GM19395 (cell line): Measurements from ENCODE around the gene NCOR1.
A peak's percentile ranks its signal among the peaks of the same experiment; 100 is the strongest.
"Not testable (repeated sequence)": the region's sequence is repeated elsewhere in the genome, so short reads cannot be mapped to it uniquely, and the experiment has no call there.

Experiments
- ATAC-seq: cut with Tn5 transposase; IDR thresholded peaks from one replicate; pipeline ENCODE4 v1.9.1; 2021; ENCODE audit warnings: mild to moderate bottlenecking, moderate library complexity; ENCODE audit not compliant: unreplicated experiment

NCOR1 gene

DNA sequence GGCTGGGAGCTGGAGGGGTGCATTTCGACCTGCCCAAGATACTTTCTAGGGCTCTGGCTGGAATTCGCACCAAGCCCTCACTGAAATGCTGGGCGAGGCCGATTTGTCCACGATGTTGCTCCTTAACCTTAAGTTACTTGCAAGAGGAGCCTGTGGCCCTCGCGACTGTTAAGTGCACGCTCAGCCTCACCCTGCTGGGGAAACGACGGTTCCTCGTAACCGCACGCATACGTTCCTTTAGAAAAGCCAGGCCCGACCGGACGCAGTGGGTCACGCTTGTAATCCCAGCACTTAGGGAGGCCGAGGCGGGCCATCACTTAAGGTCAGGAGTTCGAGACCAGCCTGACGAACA lies 607 bp upstream of the NCOR1 start:
- peak; percentile 5 for ATAC-seq

DNA sequence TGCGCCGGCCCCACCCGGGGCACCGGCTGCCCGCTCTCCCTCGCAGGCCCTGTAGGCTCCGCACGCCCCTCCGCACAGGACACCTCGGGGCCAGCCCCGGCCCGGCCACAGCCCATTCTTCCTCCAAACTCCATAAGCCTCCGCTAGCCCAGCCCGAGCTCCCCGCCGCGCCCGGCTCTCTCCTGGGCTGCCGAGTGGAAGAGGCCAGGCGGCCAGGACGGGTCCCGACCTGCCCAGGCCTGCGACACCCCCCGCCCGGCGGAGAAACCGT lies 397 bp downstream of the NCOR1 start:
- peak; percentile 37 for ATAC-seq

DNA sequence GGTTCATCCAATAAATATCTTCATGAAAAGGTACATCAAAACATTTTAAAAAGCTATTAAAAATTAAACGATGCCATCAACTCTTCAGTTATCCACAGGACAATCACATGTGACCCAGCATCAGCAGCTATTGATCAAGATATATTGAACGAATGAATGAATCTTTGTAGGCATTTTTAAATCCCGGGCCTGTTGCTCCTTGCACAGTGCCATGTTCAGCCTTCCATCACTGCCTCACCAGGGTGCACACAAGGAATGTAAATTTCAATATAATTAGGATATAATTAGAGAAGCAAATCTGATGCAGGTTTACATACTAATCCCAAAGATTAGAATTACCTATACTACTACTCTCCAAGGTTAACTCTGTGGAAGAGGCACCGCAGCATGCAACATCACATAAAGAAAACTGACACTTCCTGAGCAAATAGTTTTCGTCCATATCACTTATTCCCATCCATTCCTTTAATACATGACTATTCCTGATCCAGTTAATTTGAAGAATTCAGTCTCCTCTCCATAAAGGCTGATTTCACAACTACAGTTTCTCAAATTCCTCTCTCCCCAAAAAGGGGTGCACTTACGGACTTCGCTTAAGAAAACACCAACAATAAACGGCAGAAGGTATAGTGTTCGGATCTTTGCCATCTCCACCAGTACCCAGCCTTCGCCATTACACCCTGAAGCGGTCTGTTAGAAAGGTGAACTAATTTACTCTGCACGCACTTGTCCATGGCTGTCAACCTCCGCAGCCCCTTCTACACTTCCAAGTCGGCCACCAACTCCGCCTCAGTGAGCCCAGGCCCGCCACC lies 938 bp downstream of the NCOR1 start:
- ATAC-seq: no peak

DNA sequence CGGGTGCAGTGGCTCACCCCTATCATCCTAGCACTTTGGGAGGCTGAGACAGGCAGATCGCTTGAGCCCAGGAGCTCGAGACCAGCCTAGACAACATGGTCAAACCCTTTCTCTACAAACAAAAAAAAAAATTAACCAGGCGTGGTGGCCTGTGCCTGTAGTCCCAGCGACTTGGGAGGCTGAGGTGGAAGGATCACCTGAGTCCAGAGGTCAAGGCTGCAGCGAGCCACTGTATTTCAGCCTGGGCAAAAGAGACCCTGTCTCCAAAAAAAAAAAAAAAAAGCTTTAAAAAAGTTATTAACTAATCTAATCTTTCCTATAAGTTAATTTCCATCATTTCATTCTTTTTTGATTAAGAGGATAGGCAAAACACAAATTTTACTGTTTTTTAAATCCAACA lies 2.5 kb downstream of the NCOR1 start:
- no peak for ATAC-seq

DNA sequence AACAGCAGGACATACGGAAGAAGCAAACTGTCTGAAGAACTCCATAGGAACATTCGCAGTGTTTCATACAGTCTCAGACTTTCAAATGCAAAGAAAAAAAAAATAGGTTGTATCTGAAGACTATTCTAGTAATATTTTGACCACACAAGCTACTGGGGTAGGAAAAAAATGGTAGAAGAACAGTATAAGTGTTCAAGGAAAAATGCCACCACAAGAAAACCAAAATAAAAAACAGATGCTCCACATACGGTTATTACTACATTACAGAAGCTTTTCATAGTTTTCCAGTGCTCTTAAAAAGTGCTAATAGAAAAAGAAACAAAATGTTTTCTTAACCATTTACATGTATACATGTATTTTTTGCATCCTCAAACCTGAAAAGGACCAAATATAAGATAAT lies 3.7 kb downstream of the NCOR1 start:
- no peak for ATAC-seq

DNA sequence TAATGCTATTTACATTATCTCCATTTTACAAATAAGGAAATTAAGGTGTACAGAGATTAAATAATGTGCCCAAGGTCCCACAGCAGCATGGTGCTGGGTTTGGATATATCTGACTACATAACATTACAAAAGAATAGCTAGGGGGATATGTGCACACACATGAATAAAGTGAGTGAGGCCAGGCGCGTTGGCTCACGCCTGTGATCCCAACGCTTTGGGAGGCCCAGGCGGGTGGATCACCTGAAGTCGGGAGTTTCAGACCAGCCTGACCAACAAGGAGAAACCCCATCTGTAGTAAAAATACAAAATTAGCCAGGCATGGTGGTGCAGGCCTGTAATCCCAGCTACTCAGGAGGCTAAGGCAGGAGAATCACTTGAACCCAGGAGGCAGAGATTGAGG lies 10.6 kb downstream of the NCOR1 start:
- ATAC-seq: not testable (repeated sequence)

DNA sequence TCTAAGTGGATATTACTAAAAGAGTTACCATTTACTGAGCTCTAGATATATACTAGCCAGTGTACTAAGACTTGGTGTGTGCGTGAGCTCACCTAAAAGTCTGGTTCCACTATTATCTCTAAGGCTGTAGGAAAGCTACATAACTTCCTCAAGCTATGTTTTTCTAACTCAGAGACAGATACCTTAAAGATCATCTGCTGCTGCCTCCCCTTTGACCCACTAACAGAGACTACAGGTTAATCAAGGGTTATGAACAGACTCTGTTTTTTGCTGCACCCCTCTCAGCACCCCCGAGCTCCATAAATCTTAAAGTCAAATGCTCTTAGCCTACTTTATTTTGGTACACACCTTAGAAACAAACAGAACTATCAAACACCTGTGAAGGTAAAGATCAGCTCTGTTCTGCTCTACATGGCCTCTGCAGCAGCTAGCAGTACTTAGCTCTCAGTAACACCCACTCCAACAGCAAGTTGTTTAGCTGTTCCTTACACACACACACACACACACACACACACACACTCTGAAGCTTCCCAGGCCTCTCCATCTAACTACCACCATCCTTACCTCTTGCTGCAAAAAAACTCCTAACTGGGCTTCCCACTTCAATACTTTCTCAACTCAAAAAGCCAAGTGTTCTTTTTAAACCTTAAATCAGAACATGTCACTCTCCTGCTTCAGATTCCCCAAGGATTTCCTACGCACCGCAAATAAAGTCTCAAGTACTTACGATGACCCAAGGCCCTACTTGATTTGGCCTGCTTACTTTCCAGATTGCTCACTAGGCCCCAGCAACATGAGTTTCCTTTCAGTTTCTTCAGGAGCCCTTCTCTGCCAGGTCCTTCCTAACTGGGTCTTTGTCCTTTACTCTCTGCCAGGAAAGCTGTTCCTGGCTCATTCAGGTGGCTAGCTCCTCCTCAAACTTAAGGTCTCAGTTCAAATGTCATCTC lies 12.5 kb downstream of the NCOR1 start:
- not testable (repeated sequence) for ATAC-seq

DNA sequence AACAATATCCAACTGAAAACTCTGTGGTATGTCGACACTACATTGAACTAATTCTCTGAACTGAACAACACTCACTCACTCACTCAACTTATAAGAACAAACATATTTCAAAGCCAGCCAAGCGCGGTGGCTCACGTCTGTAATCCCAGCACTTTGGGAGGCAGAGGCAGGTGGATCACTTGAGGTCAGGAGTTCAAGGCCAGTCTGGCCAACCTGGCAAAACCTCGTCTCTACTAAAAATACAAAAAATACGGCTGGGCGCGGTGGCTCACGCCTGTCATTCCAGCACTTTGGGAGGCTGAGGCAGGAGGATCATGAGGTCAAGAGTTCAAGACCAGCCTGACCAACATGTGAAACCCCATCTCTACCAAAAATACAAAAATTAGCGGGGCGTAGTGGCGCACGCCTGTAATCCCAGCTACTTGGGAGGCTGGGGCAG lies 13.6 kb downstream of the NCOR1 start:
- ATAC-seq: not testable (repeated sequence)

DNA sequence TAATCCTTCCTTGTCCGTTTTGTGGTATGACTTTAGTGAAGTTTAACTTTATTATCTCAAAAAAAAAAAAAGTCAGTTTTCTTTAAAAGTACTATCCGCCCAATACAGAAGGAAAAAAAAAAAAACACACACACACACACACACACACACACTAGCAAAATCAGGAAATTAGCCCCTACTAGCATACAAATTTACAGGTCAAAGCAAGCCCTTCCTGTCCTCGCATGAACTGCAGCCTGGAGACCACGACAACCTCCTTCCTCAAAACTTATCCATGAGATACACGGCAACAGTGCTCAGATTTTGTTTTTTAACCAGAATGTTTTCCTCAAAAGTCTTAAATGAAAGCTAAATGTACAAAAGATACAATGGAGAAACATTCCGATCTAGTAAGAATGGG lies 16.2 kb downstream of the NCOR1 start:
- no peak for ATAC-seq

DNA sequence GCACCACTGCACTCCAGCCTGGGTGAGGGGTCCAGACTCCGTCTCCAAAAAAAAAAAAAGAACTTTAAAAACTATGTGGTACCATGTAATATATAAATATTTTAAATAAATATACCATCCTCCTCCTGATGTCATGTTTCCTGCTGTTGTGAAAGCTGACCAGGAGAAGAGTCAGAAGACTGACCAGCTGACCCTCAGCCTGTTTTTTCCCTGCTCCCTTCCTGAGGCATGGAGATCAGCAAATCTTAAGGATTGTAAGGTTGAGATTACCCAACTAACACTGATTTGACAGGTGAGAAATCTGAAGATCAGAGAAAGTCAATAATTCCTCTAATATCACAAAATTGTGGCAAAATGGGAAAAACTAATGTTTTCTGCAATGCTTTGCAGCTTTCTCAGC lies 18.1 kb downstream of the NCOR1 start:
- ATAC-seq: no peak

DNA sequence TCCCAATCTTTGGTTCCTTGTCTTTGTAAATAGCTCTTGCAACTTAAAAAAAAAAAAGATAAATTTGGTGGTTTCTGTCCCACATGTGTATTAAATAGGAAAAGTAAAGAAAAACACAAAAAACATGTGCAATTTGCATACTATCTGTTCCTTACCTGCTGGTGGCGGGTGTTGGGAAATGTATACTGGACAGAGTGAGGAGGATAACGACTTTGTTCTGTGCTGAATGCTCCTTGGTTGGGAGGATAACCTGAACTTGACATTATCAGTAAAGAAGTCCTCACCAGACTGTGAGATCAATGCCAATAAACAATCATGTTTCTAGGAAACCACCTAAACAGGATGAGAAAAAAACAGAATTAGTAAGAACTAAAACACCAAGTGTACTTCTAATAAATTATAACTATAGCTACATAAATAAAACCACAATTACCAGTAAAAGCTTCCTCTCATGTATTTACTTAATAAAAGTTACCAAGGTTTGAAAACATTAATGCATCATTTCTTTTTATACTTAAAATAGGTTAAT lies 21.0 kb downstream of the NCOR1 start:
- not testable (repeated sequence) for ATAC-seq

DNA sequence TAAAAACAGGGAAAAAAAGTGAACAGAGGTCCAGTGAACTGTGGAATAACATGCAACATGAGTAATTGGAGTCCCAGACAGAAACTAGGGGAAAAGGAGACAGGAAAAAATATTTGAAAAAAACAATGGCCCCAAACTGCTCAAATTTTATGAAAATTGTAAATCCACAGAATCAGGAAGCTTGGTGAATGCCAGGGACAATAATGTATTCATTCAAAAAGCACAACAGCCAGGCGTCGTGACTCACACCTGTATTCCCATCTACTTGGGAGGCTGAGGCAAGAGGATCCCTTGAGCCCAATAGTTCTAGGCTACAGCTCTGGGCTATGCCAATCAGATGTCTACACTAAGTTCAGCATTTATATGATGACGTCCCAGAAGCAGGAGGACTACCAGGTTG lies 23.7 kb downstream of the NCOR1 start:
- no peak for ATAC-seq

DNA sequence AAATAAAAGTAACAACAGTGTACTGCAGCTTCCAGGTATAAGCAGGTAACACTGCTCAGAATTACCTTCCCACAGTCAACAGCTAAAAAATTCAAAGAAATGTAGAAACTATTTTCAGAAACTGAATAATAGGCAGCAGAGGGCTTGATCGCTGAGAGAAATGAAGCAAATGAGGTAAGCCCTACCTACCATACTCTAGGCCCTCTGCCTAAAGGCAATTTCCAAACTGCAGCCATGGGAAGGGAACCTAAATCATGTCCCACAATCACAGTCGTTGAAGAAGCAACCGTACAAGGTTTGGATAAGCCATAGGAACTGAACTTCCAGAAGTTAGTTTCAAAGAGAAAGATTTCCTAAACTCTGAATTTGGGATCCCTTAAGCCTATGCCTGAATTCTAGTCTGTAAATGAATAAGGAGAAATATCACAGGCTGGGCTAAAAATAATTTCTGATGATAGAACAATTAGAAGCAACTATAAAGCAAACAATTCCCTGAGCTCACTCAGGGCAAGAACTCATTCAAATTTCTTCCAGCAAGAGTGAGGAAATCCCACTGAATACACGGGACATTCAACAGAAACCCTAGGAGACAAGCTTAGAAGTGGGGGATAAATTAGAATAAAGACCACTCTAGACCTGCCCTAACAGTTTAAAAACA lies 24.5 kb downstream of the NCOR1 start:
- no peak for ATAC-seq

DNA sequence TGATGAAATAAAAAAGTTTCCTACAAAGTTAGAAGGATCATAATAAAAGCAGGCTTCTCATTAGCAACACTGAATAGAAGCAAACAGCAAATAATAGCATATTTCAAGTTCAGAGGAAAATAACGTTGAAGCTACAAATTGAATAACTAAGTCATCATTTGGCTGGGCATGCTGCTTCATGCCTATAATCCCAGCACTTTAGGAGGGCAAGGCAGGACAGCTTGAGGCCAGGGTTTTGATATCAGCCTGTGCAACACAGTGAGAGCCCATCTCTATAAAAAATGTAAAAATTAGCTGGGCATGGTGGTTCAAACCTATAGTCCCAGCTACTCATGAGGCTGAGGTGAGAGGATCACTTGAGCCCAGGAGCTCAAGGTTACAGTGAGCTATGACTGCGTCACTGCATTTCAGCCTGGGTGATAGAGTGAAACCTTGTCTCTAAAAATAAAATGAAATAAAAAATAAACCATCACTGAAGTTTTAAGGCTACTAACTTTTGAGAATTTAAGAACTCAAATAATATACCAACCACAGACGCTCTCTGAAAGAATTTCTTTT lies 25.5 kb downstream of the NCOR1 start:
- ATAC-seq: no peak

DNA sequence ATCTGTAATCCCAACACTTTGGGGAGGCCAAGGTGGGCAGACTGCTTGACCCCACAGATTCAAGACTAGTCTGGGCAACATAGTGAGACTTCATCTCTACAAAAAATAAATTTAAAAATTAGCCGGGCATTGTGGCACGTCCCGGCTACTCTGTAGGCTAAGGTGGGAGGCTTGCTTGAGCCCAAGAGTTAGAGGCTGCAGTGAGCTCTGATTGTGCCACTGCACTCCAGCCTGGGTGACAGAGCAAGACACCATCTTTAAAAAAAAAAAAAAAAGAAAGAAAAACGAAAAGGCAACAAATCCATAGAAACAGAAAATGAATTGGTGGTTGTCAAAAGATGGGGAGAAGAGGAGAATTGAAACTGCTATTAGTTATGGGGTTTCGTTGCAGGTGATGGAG lies 27.7 kb downstream of the NCOR1 start:
- ATAC-seq: no peak

DNA sequence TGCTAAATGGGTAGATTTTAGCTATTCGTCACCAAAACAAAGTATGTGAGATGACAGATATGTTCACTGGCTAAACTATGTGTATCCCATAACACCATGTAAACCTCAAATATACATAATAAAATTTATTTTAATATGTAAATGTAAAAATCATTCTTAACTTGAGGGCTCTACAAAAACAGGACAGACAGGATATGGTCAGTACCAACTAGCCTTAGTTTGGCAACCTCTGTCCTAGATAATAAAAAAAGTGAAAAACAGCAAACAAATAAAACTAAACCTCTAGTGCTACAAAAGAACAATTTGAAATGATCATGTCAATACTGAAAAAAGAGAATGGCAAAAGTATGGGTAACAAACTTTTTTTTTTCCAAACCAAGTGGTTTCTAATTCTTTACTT lies 33.8 kb downstream of the NCOR1 start:
- no peak for ATAC-seq

DNA sequence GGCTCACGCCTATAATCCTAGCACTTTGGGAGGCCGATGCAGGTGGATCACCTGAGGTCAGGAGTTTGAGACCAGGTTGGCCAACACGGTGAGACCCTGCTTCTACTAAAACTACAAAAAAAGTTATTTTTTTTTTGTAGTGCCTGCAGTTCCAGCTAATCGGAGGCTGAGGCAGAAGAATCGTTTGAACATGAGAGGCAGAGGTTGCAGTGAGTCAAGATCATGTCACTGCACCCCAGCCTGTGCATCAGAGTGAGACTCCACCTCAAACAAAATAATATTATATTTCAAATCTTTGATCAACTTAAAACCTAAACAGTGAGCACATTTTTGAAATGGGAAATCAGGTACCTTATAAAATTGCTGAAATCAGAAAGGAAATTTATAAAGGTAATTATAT lies 36.5 kb downstream of the NCOR1 start:
- ATAC-seq: no peak

DNA sequence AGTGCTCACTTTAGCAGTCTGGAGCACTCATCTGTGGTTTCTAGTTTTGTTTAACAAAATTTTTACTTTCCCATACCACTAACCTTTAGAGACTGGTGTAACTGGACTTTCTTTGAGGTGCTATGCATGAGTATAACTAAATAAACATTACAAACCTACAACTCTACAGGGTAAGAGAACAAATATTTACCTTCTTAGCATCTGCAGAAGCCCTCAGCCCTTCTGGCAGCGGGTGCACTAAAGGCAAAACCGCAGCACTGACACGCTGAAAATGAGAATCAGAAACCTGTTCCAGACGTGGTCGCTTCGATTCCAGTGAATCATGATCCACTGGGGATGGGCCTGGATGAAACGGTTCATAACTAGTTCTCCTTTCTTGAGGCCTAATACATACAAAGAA lies 43.7 kb downstream of the NCOR1 start:
- no peak for ATAC-seq

DNA sequence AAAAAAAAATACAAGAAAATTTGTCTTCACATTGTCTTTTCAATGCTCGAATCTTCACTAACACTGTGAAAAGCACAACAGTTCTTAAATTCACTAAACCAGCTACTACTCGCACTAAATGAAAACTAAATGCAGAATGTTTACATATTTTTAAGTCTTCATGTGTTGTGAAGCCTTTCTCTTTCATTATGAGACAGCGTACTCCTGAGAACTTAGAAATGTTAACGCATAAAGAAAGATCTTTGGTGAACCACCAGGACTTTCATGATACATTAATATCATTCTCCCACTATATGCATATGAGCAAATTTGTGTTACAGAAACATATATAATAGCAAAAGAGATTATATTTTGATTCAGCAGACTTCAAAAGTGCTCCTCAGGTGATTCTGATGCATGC lies 48.6 kb downstream of the NCOR1 start:
- not testable (repeated sequence) for ATAC-seq

DNA sequence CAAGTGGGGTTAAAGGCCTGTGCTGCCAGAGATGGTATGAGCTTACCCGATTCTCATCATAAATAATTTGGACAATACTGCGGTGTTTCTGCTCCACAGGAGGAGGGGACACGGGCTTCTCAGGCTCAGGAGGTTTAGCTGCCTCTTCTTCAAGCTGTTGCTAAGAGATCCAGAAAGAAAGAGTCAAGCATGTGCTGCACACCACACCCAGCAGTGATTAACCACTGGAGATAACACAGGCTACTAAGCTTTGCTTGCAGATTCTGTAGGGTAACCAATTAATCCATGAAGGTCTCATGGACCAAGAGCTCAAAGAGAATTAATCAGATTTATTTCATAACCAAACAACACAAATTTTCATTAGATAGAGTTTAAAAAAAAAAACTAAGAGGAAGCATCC lies 56.6 kb downstream of the NCOR1 start:
- no peak for ATAC-seq

DNA sequence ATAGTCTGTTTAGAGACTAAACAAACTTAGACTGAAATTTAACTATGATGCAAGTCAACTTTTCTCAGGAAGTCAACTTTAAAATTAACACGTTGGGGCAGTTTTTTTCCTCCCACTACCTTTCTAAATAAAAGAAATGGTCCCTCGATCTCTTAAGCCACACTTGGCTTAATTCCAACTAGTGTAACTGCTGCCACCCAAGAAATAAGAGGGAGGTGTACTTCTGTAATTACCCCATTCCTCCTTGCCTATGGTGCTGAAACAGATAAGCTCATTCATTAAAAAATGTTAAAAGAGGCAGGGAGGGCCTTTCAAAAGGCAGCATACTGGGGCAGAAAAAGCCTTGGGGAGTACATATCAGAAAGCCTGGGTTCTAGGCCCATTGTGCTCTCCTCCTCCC lies 59.8 kb downstream of the NCOR1 start:
- ATAC-seq: no peak
